22Rv1 (cell line): Measurements from ENCODE around the gene RBMX.

Experiments
- H3K27ac ChIP-seq: fragments of 450-650 bp; 2 replicates; pipeline ENCODE4 v1.5.1; 2017
- CTCF ChIP-seq: fragments of 450-650 bp; IDR thresholded peaks from 2 replicates; pipeline ENCODE4 v1.5.1; 2017; ENCODE audit warnings: mild to moderate bottlenecking
- ZFX ChIP-seq: fragments of 450-650 bp; IDR thresholded peaks from 2 replicates; pipeline ENCODE4 v1.6.1; 2017; ENCODE audit warnings: antibody characterized with exemption, borderline replicate concordance

RBMX gene

GRCh38 chrX:136847874-136848273 lies 32.7 kb downstream of the RBMX start:
- TF ChIP-seq ZFX (no peak), CTCF (no peak)

DNA sequence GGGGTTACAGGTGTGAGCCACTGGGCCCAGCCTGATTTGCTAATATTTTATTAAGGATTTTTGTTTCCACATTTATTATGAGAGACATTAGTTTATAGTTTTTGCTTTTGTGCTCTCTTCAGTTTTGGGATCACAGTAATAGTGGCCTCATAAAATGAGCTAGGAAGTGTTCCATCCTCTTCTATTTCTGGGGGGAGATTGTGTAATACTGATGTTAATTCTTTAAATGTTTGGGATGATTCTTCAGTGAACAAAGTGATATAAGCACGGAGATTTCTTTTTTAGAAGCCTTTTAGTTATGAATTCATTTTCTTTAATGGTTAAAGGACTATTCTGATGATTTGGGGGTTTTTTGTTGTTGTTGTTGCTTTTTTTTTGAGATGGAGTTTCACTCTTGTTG lies 41.3 kb downstream of the RBMX start:
- TF ChIP-seq ZFX (no peak), CTCF (no peak)
- H3K27ac ChIP-seq = no peak overlapping the region

More at GRCh38 chrX:136847874-136848273, 32.7 kb downstream of the RBMX start:
- H3K27ac ChIP-seq = no peak overlapping the region

DNA sequence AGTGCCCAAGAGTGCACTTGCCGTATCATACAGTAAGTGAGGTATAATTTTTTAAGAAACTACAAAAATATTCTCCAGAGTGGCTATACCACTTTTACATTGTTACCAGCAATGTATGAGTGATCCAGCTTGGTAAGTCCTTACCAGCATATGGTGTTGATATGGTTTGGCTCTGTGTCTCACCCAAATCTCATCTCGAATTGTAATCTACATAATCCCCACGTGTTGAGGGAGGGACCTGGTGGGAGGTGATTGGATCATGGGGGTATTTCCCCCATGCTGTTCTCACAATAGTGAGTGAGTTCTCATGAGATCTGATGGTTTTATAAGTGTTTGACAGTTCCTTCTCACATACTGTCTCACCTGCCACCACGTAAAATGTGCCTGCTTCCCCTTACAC lies 44.8 kb downstream of the RBMX start:
- TF ChIP-seq CTCF = no peak
- no peak for TF ChIP-seq ZFX
- H3K27ac ChIP-seq = no peak overlapping the region

GRCh38 chrX:136829413-136829812 lies 51.1 kb downstream of the RBMX start:
- no peak overlapping the region for H3K27ac ChIP-seq
- TF ChIP-seq ZFX (no peak), CTCF (no peak)

DNA sequence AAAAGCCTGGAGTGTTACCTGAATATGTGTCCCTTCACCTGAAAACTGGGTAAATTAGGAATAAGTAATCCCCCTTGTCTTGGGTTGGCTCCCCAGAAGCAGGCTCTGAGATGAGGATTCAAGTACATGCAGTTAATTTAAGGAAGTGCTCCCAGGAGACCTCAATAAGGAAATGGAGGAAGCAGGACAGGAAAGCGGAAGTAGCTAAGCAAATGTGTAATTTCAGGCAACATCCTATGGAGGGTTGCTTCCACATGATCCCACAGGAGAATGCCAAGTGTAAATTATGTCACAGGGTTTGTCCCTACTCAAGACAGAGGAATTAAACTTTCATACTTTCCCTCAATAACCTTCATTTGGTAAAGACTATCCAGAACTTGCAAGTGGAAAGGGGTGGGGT lies 51.7 kb downstream of the RBMX start:
- no peak overlapping the region for H3K27ac ChIP-seq
- TF ChIP-seq CTCF = no peak
- no peak for TF ChIP-seq ZFX

- H3K27ac ChIP-seq = no peak overlapping the region
- TF ChIP-seq ZFX (no peak), CTCF (no peak)
Observed at GRCh38 chrX:136827026-136827425, 53.5 kb downstream of the RBMX start.

GRCh38 chrX:136825771-136826170 lies 54.8 kb downstream of the RBMX start:
- no peak overlapping the region for H3K27ac ChIP-seq
- no peak for TF ChIP-seq ZFX
- no peak for TF ChIP-seq CTCF
